Parathyroid adenoma (tissue), 2 donors: Measurements from ENCODE around the gene WNT8A.
"Not testable (repeated sequence)": the region's sequence is repeated elsewhere in the genome, so short reads cannot be mapped to it uniquely, and the experiment has no call there.

ENCODE experiments used
- H2AFZ ChIP-seq: fragments of 300-600 bp; sonication (generic); one replicate; pipeline ENCODE4 v1.7.0; 2017; ENCODE audit warnings: antibody characterized with exemption, mild to moderate bottlenecking
- H3K27ac ChIP-seq: fragments of 300-600 bp; sonication (generic); one replicate; pipeline ENCODE4 v1.7.0; 2017
- H3K27me3 ChIP-seq: fragments of 300-600 bp; sonication (generic); one replicate; pipeline ENCODE4 v1.7.0; 2017; ENCODE audit warnings: low read length; ENCODE audit not compliant: control insufficient read depth, insufficient read depth
- H3K36me3 ChIP-seq: fragments of 300-600 bp; sonication (generic); one replicate; pipeline ENCODE4 v1.7.0; 2017; ENCODE audit warnings: low read length; ENCODE audit not compliant: control insufficient read depth, insufficient read depth
- H3K4me1 ChIP-seq: fragments of 300-600 bp; sonication (generic); one replicate; pipeline ENCODE4 v1.7.0; 2017; ENCODE audit warnings: control low read depth
- H3K4me2 ChIP-seq: fragments of 300-600 bp; sonication (generic); one replicate; pipeline ENCODE4 v1.7.0; 2017; ENCODE audit warnings: low read length
- H3K4me3 ChIP-seq: fragments of 300-600 bp; sonication (generic); one replicate; pipeline ENCODE4 v1.7.0; 2017; ENCODE audit warnings: low read depth, low read length
- H3K79me2 ChIP-seq: fragments of 300-600 bp; sonication (generic); one replicate; pipeline ENCODE4 v1.7.0; 2017; ENCODE audit warnings: control low read depth
- H3K9ac ChIP-seq: fragments of 300-600 bp; sonication (generic); one replicate; pipeline ENCODE4 v1.7.0; 2017; ENCODE audit warnings: mild to moderate bottlenecking
- H3K9me3 ChIP-seq: fragments of 300-600 bp; sonication (generic); one replicate; pipeline ENCODE4 v1.7.0; 2017; ENCODE audit warnings: low read length; ENCODE audit not compliant: control insufficient read depth
- TF ChIP-seq, protein P1 (sequence below): fragments of 300-600 bp; sonication (generic); IDR thresholded peaks from one replicate; pipeline ENCODE4 v1.7.0; 2017; ENCODE audit warnings: antibody characterized with exemption, mild to moderate bottlenecking
- donor health status: primary hyperparathyroidism.

Gene WNT8A

DNA sequence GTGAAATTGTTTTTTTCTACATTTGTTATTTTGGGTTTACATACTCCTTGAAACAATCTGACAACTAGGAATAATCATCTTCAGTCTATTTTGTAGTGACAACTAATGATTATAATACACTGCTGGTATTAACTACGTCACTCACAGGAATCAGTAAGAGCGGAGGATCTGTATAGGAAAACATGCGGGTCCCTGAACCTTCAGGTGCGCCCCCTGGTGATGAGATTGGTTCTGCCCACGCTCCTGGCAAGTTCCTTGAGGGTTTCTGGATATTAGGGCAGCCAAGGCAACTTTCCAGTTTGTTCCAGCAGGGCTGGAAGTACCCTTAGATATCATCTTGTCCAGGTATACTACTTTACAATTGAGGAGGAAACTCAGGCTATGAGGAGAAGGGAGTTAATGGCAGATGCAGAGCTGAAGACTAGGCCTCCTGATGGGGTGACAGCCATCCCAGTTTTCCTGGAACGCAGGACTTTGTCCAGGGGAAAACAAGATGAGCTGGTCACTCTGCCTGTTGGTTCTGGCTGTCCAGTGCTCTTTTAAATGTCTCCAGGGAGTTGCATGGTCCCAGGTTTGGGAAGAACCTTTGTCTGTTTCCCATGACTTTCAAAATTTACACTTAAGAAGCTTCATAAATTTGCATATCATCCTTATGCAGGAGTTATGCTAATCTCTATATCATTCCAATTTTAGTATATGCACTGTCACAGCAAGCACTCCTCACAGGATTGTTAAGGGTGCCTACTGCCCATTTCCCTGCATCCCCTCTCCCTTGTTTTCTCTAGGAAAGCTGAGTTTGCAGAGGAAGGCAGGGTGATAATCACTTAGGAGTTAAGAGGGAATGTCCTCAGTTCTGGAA lies 14.9 kb upstream of the WNT8A start:
- no peaks in the 10 kb centered on the region for H3K9me3 ChIP-seq
- H3K27me3 ChIP-seq = no peaks in the 10 kb centered on the region
- no peaks in the 10 kb centered on the region for H3K79me2 ChIP-seq
- TF ChIP-seq, protein P1, sequence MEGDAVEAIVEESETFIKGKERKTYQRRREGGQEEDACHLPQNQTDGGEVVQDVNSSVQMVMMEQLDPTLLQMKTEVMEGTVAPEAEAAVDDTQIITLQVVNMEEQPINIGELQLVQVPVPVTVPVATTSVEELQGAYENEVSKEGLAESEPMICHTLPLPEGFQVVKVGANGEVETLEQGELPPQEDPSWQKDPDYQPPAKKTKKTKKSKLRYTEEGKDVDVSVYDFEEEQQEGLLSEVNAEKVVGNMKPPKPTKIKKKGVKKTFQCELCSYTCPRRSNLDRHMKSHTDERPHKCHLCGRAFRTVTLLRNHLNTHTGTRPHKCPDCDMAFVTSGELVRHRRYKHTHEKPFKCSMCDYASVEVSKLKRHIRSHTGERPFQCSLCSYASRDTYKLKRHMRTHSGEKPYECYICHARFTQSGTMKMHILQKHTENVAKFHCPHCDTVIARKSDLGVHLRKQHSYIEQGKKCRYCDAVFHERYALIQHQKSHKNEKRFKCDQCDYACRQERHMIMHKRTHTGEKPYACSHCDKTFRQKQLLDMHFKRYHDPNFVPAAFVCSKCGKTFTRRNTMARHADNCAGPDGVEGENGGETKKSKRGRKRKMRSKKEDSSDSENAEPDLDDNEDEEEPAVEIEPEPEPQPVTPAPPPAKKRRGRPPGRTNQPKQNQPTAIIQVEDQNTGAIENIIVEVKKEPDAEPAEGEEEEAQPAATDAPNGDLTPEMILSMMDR = peak; percentile 89
- no peak overlapping the region for H3K9ac ChIP-seq
- peak overlapping the region; percentile 51 for H2AFZ ChIP-seq
- H3K36me3 ChIP-seq = no peaks in the 10 kb centered on the region
- no peaks in the 10 kb centered on the region for H3K4me1 ChIP-seq
- H3K27ac ChIP-seq = no peak overlapping the region
- H3K4me3 ChIP-seq = no peak overlapping the region
- no peak overlapping the region for H3K4me2 ChIP-seq

GRCh38 chr5:138070026-138070425 lies 13.8 kb upstream of the WNT8A start:
- H3K9me3 ChIP-seq, H3K4me3 ChIP-seq, H3K79me2 ChIP-seq, H3K9ac ChIP-seq, H3K36me3 ChIP-seq, H3K27me3 ChIP-seq, H3K4me1 ChIP-seq, H3K27ac ChIP-seq, H3K4me2 ChIP-seq, H2AFZ ChIP-seq: not testable (repeated sequence)

GRCh38 chr5:138077064-138077696 lies 6.7 kb upstream of the WNT8A start:
- Histone ChIP-seq H3K4me2 (no peak overlapping the region), H3K27ac (no peak overlapping the region), H3K79me2 (no peaks in the 10 kb centered on the region), H3K36me3 (no peaks in the 10 kb centered on the region), H2AFZ (no peak overlapping the region), H3K27me3 (no peaks in the 10 kb centered on the region), H3K4me3 (no peak overlapping the region), H3K9ac (no peak overlapping the region), H3K4me1 (no peaks in the 10 kb centered on the region), H3K9me3 (no peaks in the 10 kb centered on the region)
- TF ChIP-seq, protein P1 = peak; percentile 86

GRCh38 chr5:138078006-138078643 lies 5.7 kb upstream of the WNT8A start:
- TF ChIP-seq, protein P1 = no peak
- no peak overlapping the region for H3K4me2 ChIP-seq
- H2AFZ ChIP-seq = no peak overlapping the region
- no peaks in the 10 kb centered on the region for H3K79me2 ChIP-seq
- H3K9ac ChIP-seq = no peak overlapping the region
- no peaks in the 10 kb centered on the region for H3K36me3 ChIP-seq
- H3K4me3 ChIP-seq = no peak overlapping the region
- no peak overlapping the region for H3K27ac ChIP-seq
- H3K9me3 ChIP-seq = no peaks in the 10 kb centered on the region
- no peaks in the 10 kb centered on the region for H3K27me3 ChIP-seq
- H3K4me1 ChIP-seq = no peaks in the 10 kb centered on the region

DNA sequence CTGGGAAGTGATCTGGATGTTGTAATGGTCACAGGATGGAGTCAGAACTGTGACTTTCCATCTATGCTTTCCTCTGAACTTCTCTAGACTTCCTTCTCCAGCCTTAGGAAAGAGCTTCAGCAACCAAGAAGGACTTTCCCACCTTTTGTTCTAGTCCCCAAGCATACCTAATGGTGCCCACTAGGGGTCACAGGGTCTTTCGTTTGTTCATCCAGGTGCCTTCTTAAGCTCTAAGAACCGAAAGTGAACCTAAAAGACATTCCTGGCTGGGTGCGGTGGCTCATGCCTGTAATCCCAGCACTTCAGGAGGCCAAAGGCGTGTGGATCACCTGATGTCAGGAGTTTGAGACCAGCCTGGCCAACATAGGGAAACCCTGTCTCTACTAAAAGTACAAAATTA lies 1.8 kb upstream of the WNT8A start:
- no peak overlapping the region for H3K9ac ChIP-seq
- TF ChIP-seq, protein P1 = no peak
- no peaks in the 10 kb centered on the region for H3K4me1 ChIP-seq
- H3K27me3 ChIP-seq = no peaks in the 10 kb centered on the region
- H3K79me2 ChIP-seq = no peaks in the 10 kb centered on the region
- no peaks in the 10 kb centered on the region for H3K36me3 ChIP-seq
- H3K4me3 ChIP-seq = no peak overlapping the region
- H3K9me3 ChIP-seq = no peaks in the 10 kb centered on the region
- H2AFZ ChIP-seq = no peak overlapping the region
- no peak overlapping the region for H3K27ac ChIP-seq
- H3K4me2 ChIP-seq = no peak overlapping the region
